Measurements from ENCODE around the gene GPR162. TPM values are rescaled to one million over a fixed set of nuclear protein-coding genes. Genes with fewer than 3 reads are reported as not detected.

GPR162 gene
- polyA plus RNA-seq, 1 donor from 2014 or later, result 82.8 TPM

- H3F3A ChIP-seq (ENCODE audit: insufficient read depth, low read length, poor library complexity, severe bottlenecking), result peaks cover 10% of the 10 kb centered on the region
- no peaks in the 10 kb centered on the region for H3K9me2 ChIP-seq (ENCODE audit: insufficient read depth, low read length)
- H3K79me2 ChIP-seq (replicated peaks; ENCODE audit: insufficient read depth, low read length), result peaks cover 33% of the 10 kb centered on the region
- H3K27me3 ChIP-seq (ENCODE audit: insufficient read depth, low read depth, low read length), result no peaks in the 10 kb centered on the region
- H3K4me2 ChIP-seq (ENCODE audit: low read length), result peak overlapping the region; percentile 25
- no peaks in the 10 kb centered on the region for H4K20me1 ChIP-seq (ENCODE audit: insufficient read depth)
- peak overlapping the region; percentile 70 for H3K4me3 ChIP-seq (ENCODE audit: low read length)
- peak overlapping the region; percentile 44 for H3K27ac ChIP-seq (ENCODE audit: low read length)
- no peak overlapping the region for H2AFZ ChIP-seq (ENCODE audit: low read depth, low read length)
- no peaks in the 10 kb centered on the region for H3K36me3 ChIP-seq (ENCODE audit: insufficient read depth, low read length)
- no peaks in the 10 kb centered on the region for H3K9me3 ChIP-seq (ENCODE audit: low read length)
- peak overlapping the region; percentile 52 for H3K9ac ChIP-seq (ENCODE audit: low read length)
- TF ChIP-seq EP300 (conservative IDR thresholded peaks at IDR 0.05; ENCODE audit: poor library complexity, severe bottlenecking) (no peak), SMC3 (conservative IDR thresholded peaks at IDR 0.05; ENCODE audit: poor library complexity) (peak; percentile 89), RAD21 (conservative IDR thresholded peaks at IDR 0.05) (peak; percentile 93), TAF1 (IDR thresholded peaks at IDR 0.05; ENCODE audit: low read depth) (no peak), CTCF (IDR thresholded peaks at IDR 0.05; ENCODE audit: poor library complexity, severe bottlenecking) (peak; percentile 95), MXI1 (conservative IDR thresholded peaks at IDR 0.05; ENCODE audit: poor library complexity, severe bottlenecking) (peak; percentile 32), REST (IDR thresholded peaks at IDR 0.05; ENCODE audit: borderline replicate concordance) (no peak)
These were observed 3.9 kb downstream of the GPR162 start for GRCh38 chr12:6825398-6826124.

GRCh38 chr12:6826125-6826733, 4.6 kb downstream of the GPR162 start:
- H3K27ac ChIP-seq (ENCODE audit: low read length), result peak overlapping the region; percentile 87
- peak overlapping the region; percentile 70 for H3K4me3 ChIP-seq (ENCODE audit: low read length)
- H3F3A ChIP-seq (ENCODE audit: insufficient read depth, low read length, poor library complexity, severe bottlenecking), result peaks cover 10% of the 10 kb centered on the region
- no peaks in the 10 kb centered on the region for H3K27me3 ChIP-seq (ENCODE audit: insufficient read depth, low read depth, low read length)
- peak overlapping the region; percentile 95 for H3K9ac ChIP-seq (ENCODE audit: low read length)
- peaks cover 30% of the 10 kb centered on the region for H3K79me2 ChIP-seq (replicated peaks; ENCODE audit: insufficient read depth, low read length)
- no peaks in the 10 kb centered on the region for H4K20me1 ChIP-seq (ENCODE audit: insufficient read depth)
- no peaks in the 10 kb centered on the region for H3K36me3 ChIP-seq (ENCODE audit: insufficient read depth, low read length)
- TF ChIP-seq REST (IDR thresholded peaks at IDR 0.05; ENCODE audit: borderline replicate concordance), result no peak
- no peak for TF ChIP-seq TAF1 (IDR thresholded peaks at IDR 0.05; ENCODE audit: low read depth)
- TF ChIP-seq MXI1 (conservative IDR thresholded peaks at IDR 0.05; ENCODE audit: poor library complexity, severe bottlenecking), result no peak
- TF ChIP-seq POLR2AphosphoS5 (IDR thresholded peaks at IDR 0.05), result no peak
- TF ChIP-seq RAD21 (conservative IDR thresholded peaks at IDR 0.05), result no peak
- TF ChIP-seq CTCF (IDR thresholded peaks at IDR 0.05; ENCODE audit: poor library complexity, severe bottlenecking), result no peak
- no peak for TF ChIP-seq EP300 (conservative IDR thresholded peaks at IDR 0.05; ENCODE audit: poor library complexity, severe bottlenecking)
- no peak for TF ChIP-seq EZH2 (IDR thresholded peaks at IDR 0.05; ENCODE audit: borderline replicate concordance, insufficient read depth, low read length, poor library complexity, severe bottlenecking)
- no peak for TF ChIP-seq SMC3 (conservative IDR thresholded peaks at IDR 0.05; ENCODE audit: poor library complexity)
- H3K4me2 ChIP-seq (ENCODE audit: low read length), result no peak overlapping the region
- no peaks in the 10 kb centered on the region for H3K9me3 ChIP-seq (ENCODE audit: low read length)
- no peak overlapping the region for H2AFZ ChIP-seq (ENCODE audit: low read depth, low read length)
- no peaks in the 10 kb centered on the region for H3K9me2 ChIP-seq (ENCODE audit: insufficient read depth, low read length)

All from neural cell (in vitro differentiated cells).